Hematopoietic multipotent progenitor cell treated with erythropoietin and hydrocortisone succinate and interleukin-3 and kit ligand, for 8 days (in vitro differentiated cells): Measurements from ENCODE around the gene ZNF462.

ENCODE experiments used
- DNase-seq: peaks from one replicate; pipeline ENCODE4 v3.0.0-alpha.2; 2015

ZNF462 gene

DNA sequence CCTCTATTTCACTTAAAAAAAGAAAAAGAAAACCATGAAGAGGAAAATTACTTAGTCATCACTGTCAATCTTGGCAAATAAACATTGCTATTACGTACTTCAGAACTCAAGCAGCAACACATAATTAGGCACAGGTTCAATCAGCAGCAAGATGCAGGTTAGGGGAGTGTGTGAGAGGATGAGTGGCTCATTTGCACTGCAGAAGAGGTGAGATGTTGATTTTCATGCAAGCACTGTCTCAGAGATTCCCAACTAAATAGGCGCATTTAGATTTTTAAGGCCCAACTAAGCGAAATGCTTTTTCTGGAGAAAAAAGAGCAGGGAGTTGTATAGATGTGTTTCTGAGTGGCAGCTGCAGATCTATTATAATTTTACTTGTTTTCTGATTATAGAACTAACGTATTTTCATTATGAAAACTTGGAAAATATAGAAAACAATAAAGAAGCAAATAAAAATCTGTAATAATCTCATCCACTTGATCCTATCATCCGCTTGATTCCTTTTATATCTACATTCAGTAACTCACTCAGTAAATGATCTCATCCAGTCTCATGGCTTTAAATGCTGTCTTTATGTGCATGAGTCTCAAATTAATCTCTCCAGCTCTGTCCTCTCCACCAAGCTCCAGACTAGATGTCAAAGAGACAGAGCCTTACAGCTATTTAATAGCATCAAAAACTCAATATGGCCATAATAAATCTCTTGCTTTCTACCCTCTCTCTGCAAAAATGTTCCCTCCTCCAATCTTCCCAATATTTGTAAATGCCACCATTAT is 162.5 kb downstream of the ZNF462 start:
- no peak for DNase-seq

DNA sequence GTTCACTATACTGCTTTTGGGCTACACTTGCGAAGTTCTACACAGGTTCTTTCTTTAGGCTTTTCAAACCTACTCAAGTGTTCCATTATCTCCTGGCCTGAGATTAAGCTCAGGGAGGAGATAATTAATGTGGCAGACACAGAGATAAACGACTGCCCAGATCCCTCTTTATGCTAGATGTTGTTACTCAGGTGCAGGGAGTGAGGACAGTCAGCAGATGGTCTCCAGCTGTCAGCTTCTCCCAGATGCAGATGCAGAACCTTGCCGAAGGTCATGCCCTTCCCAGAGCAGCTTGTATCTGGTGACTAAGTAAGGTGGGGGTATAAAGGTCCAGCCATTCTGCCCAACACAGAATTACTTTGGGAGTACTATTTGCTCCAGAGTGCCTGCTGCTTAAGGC is 166.2 kb downstream of the ZNF462 start:
- no peak for DNase-seq

DNA sequence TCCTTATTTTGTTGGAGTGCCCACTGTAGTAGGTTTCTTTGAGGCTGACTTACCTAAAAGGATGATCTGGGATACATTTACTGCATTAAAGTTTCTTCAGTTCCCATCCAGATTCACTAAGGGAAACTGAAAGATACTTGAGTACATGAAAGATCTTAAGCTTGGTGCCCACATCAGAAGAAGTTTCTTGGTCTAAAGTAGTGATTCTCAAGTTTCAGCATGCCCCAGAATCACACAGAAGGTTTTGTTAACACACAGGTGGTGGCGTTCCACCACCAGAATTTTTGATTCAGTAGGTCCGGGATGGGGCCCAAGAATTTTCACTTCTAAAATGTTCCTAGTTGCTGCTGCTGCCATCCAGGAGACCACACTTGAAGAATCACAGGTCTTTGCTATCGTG is 171.0 kb downstream of the ZNF462 start:
- DNase-seq, result no peak

DNA sequence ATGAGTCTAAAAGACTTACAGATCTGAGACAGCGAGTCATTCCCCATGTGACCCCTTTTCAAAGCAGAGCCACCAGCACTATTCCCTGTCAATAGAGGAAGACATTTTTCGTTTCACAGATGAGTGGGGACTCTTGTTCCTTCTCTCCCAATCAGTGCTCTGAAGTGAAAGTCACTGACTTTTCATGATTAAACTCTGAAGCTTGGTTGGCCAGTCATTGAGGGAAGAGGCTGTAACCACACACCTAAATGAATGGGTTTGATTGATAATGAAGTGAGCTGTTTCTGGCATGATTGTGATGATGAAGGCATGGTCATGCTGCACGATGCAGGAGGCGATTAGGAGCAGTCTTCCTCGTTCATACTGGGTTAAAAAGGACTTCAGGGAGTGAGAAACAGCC is 171.9 kb downstream of the ZNF462 start:
- no peak for DNase-seq

DNA sequence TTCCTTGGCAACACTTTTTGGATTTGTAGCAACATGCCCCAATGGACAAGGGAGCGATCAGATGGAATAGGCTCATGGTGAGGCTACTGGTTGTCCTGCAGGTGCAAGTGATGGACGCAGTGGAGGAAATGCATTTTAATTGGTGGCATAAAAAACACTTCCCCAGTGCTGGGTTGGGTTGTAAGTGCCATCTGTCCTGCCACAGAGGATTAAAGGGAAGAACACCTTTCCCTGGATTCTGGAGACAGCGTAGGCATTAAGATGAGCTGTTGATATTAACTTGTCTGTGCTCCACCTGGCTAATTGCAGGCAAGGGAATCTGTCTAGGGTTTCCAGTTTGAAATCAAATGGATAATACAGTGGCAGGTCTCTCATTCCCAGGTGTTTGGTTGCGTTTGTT is 173.4 kb downstream of the ZNF462 start:
- no peak for DNase-seq

DNA sequence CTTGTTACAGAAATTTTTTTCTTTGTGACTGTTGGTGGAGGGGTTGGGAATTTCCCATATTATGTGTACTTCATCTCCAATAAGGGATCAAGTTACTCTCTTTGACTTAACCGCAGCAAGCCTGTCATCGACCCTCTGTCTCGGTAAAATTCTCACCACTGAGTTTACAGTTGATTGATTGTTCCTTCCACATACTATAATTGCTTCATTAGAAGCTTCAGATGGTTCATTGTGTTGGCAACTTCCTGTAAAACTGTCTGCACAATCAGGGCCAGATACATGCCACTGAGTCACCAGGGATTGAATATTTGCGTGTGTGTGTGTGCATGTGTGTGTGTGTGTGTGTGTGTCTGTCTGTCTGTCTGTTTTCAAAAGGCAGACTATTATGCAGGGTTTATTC is 176.6 kb downstream of the ZNF462 start:
- DNase-seq, result no peak

DNA sequence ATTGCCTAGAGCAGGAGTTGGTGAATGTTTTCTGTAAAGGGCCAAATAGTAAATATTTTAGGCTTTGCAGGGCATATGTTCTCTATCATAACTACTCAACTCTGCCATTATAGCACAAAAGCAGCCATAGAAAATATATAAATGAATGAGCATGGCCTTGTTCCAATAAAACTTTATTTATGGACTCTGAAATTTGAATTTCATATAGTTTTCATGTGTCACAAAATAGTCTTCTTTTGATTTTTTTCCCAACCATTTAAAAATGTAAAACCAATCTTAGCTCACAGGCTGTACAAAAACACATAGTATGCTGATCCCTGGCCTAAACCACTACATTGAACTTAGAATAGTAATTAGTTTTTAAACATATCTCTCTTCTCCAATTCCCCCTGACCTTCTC is 179.6 kb downstream of the ZNF462 start:
- no peak for DNase-seq

DNA sequence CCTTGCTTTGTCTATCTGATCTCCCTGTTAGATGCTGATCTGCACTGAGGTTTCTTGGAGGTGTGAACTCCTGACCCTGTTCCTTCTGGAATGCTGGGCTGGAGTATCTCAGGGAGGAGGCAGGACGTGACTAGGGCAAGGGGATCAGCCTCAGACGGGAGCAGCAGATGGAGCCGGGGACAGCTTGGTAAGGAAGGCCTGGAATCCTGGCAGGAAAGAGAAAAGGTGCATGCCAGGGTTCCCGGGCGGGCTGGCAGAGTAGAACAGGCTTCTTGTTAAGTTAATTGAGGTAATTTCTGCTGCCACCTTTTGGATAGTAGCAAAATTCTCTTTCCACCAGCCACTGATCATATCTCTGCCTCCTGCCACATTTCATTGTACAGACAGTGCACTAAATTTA is 180.9 kb downstream of the ZNF462 start:
- DNase-seq, result no peak

DNA sequence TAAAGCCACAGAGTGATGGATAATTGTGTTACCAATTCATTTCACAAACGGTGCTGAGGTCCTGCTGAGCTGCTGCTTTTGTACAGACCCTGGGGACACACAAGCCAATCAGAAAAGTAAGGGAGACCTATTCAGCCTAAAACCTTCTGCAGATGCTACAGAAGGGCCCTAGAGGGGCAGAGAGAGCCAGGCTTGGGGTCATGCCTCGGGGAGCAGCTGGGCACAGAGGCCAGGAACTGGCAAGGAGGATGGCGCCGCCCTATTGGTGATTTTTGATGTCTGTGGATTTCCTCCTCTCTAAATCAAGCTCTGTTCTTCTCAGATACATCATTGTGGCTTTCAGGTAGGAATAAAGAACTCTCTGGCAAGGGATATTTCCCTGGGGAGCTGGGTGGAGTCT is 181.9 kb downstream of the ZNF462 start:
- no peak for DNase-seq

DNA sequence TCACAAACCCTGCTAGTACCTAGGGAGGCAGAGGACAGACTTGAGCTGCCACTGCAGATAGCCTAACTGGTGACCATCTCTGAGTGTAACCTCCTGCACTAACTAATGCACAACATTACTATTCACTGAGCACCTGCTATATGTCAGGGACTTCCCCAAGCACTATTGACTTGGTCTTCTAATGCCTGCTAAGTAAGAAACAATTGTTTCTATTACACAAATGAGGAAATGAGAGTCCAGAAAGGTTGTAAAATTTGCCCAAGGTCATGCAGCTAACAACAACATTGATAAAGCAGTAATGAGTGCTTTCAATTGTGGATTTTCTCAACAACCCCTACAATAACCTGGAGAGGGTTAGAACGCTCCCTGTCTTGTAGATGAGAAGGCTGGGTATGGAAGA is 183.7 kb downstream of the ZNF462 start:
- no peak for DNase-seq

DNA sequence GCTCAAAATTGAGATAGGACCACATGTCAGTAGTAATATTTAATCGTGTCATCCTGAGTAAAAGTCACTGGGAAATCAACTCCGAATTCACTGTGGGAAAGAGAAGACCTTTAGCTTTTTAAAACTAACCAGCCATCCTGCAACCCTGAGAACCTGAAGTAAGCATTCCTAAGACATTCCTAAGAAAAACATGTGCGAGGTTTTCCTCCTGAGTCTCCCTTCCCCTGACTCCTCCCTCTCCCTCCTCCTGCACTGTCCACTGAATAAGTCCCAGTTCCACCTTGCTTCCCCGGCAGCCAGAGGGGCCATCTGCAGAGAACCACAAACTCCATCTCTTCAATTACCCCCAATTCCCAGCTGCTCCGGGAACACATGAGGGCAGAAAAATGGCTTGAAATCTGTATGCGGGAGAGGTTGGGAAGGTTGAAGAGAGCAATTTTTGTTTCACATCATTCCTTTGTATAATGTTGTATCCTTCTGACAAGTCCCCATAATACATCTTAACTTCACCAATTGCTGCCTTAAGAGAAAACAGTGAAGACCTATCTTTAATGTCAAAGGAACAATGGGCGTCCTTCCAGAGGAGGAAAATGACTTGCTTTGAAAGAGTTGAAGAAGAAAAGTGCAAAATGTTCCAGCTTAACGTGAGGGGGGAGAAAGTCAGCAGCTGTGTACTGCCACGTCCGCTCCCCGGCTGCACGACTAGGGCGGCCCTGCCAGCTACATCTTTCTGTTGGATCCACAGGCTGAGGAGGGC is 186.3 kb downstream of the ZNF462 start:
- no peak for DNase-seq

DNA sequence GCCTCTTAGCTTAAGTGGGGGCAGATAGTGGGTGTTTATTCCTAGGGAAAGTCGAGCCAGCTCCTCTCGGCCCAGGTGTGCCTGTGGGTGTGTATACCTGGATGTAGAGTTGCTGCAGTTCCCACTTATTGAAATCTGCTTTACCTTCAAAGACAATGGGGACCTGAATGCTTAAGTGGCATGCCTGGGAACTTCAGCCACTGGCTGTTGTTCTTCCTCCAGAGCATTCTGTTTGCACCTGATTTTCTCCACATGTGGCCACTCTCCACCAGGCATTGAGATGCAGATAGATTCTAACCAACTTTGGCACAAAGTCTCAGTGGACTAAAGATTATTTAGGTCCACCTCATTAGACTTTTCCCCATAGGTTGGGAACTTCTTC is 186.8 kb downstream of the ZNF462 start:
- no peak for DNase-seq

DNA sequence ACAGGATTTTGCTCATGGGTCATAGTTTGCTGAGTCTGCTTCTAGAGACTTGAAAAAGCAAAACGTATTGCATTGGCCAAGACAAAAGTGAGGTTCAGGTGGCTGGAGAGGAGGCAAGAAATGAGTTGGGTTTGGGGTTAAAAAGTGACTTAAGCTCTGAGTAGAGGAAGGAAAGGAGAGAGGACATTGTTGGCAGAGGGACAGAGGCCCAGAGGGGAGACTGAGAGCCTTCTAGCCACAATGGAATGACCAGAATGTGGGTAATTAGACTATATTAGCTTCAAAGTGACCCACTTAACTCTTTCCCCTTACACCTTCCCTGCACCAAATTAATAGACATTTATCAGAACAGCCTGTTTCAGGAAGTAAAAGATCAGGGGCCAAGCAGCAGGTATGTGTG is 188.4 kb downstream of the ZNF462 start:
- no peak for DNase-seq

DNA sequence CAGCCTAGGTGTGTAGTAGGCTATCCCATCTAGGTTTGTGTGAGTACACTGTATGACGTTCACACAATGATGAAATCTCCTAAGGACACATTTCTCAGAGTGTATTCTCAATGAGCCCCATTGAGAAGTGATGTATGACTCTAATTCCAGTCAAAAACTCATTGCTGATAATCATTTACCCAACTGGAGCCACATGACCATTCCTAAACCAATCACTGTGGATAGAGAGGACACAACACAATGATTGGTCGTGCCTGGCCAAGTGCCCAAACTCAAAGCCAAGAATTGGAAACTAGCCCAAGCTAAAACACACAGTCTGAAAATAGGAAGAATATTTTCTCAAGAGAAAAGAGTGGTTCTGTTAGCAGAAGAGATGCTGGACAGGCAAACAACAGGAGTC is 191.2 kb downstream of the ZNF462 start:
- no peak for DNase-seq

DNA sequence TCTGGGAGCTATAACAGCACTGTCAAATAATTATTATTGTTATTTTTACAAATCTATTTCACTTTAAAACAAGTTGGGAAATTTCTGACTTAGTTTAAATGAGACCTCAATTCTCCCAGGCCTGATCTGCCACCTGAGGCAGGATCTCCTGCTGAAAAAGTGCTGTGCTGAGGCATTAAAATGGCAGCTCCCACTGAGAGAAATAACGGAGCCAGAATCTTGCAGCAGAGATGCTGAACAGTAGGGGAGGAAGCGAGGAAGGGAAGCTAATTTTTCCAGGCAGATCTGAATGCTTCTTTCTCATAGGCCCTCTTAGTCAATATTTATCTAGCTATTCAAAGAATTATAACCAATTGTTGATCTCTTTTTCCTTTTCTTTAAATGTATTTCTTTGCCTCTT is 196.3 kb downstream of the ZNF462 start:
- DNase-seq, result no peak

DNA sequence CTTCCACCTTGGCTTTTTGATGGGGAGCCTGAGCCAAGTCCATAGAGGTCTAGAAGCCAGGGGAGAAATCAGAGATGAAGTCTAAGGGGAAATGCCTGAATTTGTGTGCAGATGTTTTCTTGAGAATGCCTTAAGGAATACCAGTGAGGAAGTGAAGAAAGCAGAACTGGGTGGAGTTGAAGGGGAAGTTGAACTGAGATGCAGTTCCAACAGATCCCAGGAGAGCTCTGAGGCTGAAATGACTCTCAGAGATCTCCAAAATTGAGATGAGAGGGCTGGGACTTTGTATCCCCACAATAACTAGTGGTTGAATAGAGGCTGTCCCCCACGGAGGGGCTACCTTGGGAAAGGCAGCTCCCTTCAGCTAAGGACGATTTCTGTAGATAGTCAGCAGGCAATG is 197.1 kb downstream of the ZNF462 start:
- no peak for DNase-seq
